CD4-positive, alpha-beta T cell treated with Interleukin-21 for 1 hour (primary cell): ENCODE data around the gene DPF3.

Experiments used
- DNase-seq: peaks from one replicate; pipeline ENCODE4 v3.0.0-alpha.2; 2020

The DPF3 gene

DNA sequence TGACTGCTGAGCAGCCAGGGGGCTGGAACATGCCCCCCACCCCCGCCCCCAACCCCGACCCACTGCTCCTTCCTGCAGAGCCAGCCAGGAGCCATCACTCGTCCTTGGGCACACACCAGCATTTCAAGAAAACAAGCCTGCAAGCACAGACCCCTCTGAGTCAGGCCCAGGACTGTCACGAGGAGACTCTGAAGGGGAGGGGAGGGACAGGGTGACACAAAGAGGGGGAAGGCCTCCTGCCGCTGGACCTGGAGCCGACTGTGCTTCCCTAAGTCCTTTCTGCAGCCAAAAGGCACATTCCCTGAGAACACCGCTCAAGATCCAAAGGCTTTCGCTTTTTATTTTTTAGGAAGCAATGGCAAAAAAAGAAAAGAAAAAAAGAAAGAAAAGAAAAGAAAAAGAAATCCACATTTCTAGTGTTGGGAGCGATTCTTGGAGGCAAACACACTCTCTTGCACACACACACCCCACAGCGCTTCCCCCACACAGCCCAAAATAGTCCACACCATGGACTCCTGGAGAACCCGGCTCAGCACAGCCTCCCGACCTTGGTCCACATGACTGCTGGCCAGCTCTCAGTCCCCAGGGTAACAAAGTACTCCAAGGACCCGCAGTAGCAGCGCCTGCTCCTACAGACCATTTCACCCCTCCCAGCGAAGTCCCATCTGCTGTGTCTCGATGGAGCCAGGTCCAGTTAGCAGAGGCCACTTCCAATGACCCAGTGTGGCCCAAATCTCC lies 101.7 kb downstream of the DPF3 start:
- DNase-seq, result no peak

DNA sequence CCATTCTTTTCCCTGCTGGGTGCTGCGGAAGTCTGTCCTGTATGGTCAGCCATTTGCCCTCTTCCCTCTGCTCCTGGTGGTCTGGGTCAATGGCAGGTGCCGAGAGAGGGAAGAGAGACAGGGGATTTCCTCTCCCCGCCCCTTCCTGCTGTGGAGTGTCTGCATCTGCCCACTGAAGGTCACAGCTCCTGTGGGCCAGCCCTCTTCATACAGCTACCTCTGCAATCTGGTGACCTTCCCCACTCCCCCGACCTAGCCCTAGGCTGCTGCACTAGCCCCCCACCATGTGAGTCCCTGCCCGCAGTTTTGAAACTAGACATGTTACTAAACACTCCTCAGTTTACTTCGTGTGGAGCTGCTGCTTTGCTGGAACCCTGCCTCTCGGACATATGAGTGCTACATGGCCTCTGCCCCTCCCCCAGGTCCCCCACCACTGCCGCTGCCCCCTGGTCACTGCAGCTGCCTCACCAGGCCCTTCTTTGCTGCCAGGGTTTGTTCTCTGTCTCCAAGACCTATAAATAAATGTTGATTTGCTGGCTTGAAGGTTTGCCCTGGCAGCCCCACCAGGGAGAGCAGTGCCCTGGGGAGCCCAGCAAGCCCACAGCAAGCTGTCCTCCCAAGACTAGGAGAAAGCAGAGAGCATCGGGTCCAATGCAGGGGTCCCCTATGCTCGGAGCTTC lies 102.9 kb downstream of the DPF3 start:
- DNase-seq, result no peak

DNA sequence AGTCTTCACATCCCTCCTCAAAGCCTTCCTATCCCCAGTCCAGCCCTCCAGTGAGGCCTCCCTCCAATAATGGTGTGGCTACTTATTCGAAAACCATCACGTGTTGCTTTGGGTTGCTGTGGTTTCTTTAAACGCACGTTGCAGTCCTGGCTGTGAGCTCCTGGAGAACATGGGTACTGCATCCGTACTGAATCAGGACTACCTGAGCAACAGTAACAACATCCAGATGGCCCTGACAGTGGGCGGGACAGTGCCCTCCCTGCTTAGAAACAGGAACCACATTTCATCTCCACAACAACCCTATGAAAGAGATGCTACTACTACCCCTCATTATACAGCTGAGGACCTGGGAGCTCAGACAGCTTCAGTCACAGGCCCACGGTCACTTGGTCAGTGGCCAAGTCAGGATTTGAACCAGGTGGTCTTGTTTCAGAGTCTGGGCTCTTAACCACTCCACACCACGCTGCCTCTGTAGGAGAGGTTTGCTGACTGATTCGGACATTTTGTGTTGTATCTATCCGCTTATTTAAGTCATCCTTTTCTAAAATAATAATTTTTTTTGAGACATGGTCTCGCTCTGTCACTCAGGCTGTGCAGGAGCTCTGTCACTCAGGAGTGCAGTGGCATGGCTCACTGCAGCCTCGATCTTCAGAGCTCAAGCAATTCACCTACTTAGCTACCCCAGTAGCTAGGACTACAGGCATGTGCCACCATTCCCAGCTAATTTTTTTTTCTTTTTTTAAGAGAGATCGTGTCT lies 104.8 kb downstream of the DPF3 start:
- DNase-seq, result no peak

DNA sequence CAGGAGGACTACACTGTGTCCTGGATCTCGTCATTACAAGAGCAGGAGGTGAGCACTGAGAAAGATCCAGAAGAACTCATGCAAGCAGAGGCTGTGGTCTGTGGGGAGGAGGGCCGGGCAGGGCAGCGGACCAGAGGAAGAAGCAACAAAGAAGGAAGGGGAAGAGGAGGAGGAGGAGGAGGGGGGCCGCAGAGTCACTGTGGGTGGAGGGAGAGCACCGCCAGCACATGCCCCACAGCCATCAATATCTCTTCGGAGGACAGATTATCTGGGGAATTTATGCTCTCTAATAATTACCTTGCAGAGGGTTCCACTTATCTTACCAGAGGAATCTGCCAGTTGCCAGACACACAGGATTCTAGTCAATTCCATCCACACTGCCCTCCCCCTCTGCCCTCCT lies 105.6 kb downstream of the DPF3 start:
- DNase-seq, result no peak

DNA sequence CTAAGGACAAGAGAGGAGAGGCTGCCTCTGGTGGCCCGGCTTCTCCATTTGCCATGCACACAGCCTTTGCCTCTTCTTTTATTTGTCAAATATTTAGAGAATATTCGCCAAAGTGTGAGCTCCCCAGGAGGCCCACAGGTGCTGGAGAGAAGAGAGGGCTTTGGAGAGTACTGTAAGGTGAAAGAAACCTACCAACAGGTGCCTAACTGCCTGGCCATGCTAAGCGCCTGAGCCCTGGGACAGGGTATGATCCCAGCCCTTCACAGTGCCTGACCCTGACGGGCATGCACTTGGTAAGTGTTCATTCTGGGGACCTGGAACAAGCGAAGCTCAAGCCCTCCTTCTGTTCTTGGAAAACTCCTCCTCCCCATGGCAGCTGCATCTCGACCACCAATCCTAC lies 106.1 kb downstream of the DPF3 start:
- DNase-seq, result no peak

DNA sequence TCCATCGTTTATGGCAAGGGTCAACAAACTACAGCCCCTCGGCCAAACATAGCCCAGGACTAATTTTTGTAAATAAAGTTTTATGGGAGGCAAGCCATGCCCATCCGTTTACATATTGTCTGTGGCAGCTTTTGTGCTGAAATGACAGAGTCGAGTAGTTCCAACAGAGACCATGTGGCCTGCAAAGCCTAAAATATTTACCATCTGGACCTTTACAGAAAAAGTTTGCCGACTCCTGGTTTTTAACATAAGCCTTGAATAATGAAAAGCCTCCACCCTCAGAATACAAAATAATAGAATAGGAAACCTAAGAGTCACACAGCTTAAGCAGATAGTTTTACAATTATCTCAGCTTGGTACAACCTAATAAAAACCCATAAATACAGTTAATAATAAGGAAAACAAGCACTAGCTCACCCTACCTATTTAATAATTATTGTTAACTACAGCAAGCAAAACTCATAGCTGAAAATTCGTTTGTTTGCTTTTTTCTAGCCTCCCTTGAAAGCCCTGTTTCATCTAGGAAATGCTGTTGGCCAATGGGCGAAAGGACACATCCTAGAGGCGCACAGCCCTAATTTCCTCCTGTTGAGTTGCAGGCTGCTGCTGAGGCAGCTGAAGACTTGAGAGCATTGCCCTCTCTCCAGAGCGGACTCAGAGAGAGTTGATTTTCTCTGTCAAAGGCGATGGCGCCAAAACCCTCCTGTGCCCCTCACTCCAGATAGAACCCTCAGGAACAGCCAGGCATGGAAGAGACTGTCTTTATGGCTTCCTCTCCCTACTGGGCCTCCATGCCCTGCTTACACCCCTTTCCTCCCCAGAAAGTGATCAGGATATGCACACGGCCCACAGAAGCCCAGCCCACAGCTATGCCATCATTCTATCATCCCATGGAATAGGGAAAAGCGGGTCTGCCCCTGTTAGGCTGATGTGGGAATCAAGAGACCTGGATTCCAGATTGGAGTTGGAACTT lies 107.2 kb downstream of the DPF3 start:
- DNase-seq, result no peak

DNA sequence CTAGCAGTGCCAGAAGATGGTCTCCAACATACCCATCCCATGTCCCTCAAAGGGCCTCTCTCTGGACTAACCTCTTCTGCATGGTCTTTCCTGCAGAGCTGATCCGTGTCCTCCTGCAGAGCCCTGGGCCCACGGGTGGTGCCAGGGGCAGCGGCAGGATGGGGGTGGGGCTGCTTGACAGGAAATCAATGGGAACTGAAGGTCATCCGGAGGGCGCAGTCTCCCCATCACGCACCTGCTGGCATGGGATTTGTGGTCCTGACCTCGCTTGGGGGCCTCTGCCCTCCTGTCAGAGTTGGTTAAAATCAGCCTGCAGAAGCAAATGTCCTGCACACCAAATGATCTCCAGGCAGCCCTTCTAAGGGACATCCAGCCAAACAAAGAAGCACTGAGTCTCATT lies 110.2 kb downstream of the DPF3 start:
- DNase-seq, result no peak

DNA sequence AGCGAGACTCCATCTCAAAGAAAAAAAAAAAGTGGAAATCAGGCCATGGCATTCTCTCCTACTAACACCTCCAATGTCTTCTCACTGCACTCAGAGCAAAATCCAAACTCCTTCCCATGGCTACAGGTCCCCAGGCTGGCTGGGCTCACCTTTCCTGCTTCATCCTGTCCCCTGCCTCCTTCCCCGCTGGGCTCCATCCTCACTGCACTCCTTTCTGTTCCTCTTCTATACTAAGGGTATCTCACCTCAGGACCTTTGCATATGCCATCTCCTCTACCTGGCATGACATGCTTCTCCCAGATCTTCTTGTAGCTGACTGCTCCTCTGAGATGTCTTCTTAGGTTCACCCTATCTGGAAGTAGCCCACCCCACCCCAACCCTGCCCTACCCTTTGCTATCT lies 111.1 kb downstream of the DPF3 start:
- no peak for DNase-seq

DNA sequence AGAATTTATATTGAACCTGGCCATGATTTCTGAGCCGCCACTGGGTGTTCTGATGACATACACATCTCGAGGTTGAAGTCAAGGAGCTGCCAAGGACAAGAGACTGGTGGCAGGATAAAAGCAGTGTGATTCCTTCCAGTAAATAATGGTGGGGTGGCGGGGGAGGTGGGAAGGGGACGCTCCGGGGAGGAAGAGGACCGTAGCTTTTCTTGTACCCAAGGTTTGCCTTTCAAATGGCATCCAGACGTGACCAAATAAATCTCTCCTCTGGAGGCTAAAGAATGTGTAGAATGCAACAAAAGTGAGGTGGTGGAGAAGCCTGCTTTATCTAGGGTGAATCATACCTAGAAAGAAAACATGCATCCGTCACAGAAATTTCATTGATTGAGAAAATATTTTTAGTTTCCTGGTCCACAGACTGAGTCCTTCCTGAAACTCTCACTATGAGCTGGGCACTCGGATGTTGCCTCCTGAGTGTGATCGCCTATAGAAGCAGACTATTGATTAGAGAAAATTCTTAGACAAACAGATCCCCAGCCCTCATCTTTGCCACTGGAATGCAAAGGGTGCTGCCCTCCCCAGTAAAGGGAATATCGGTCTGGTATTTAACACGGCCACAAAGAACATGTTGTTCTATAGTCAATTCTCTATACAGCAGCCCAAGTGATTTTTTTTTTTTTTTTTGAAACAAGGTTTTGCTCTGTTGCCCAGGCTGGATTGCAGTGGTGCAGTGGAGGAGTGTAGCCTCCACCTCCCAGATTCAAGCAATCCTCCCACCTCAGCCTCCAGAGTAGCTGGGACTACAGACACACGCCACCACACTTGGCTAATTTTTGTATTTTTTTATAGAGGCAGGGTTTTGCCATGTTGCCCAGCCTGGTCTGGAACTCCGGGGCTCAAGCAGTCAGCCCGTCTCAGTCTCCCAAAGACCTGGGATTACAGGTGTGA lies 112.1 kb downstream of the DPF3 start:
- no peak for DNase-seq

DNA sequence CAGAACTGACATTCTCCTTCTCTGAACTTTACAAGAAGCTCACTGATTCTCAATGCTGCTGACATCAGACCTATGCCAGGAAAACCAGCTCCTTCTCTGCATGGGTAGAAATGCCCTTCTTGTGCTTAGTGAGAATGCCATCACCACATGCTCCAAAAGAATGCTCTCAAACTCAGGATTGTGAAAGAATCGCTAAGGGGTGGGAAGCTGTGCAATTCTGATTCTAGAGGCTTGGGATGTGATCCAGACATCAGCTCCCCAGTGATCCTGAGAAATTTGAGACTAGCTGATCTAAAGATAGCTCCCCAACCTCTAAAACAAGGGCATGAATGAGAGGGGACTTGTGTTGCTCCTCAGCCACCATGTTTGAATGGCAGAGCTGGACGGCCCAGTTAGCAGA lies 113.2 kb downstream of the DPF3 start:
- DNase-seq, result no peak

DNA sequence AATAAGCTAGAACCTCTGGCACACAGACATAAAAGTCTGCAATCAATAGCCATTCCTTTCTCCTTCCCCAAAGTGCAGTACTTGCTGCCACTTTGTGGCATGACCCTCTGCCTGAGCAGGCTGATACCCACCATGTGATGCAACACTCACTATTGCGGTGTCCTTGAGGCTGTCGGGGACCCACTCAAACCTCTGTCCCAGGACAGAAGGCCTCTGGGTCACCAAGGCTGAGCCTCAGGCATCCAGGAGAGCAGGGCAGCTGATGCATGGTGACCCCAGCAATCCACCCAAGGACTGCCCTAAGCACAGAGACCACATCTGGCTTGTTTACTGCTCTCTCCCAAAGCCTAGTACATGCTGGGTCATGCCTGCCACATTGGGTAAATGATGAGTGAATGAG lies 114.2 kb downstream of the DPF3 start:
- DNase-seq, result no peak

DNA sequence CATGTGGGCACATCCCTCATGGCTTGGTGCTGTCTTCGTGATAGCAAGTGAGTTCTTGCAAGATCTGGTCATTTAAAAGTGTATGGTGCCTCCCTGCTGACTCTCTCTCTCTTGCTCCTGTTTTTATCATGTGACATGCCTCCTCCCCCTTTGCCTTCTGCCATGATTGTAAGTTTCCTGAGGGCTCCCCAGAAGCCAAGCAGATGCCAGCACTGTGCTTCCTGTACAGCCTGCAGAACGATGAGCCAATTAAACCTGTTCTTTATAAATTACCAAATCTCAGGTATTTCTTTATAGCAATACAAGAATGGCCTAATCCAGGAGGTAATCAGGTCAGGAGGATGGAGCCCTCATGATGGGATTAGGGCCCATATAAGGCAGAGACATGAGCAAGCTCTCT lies 116.3 kb downstream of the DPF3 start:
- no peak for DNase-seq

DNA sequence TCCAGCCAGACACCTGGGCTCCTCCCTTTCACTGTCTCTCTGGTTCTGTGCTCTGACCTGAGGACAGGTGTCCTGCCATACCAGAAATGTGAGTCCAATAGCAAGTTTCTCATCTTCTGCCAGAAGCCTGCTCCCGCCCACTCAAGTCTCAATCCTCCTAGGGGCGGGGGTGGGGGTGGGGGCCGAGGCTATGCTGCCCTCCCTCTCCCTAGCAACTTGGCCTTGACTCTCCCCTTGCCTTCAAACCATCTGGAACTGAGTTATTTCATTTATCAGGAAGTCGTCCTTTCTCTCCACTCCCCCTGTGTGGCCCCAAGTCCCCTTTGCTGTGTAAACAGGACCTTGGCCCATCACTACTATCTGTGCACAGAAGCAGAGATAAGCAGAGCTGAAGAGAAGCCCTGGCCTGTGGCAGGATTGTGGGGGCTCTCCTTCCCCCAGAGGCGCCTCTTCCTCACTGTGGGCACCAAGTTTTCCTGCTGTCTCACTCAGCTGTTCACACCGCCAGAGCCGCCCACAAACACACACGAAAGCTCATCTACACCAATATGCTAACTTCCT lies 117.1 kb downstream of the DPF3 start:
- DNase-seq, result no peak

DNA sequence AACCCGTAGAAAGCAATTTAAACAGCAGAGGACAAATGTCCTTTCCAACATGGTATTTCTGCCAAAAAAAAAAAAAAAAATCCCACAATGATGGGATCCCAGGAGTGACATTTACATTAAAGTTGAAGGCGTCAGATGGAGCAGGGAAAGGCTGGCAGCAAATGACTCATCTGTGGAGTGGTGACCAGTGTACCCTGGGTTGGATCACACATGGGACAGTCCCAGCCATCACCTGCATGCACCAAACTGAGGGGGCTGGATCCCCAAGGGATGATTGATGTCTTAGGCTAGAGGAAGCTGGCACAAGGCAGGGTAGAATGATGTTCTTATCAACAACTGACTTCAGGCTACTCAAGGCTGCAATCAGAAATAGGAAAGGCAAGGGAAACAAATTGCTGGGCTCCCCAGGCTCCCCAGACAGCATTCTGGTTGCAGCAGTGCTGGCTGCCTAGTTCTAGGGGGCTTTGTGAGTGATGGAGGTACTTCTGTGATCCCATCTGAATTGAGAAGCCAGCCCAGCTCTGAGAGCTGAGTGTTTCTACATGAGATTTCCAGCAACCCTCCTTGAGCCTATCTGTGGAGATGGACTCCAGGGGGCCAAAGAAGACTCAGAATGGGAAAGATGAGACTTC lies 117.9 kb downstream of the DPF3 start:
- DNase-seq, result no peak

DNA sequence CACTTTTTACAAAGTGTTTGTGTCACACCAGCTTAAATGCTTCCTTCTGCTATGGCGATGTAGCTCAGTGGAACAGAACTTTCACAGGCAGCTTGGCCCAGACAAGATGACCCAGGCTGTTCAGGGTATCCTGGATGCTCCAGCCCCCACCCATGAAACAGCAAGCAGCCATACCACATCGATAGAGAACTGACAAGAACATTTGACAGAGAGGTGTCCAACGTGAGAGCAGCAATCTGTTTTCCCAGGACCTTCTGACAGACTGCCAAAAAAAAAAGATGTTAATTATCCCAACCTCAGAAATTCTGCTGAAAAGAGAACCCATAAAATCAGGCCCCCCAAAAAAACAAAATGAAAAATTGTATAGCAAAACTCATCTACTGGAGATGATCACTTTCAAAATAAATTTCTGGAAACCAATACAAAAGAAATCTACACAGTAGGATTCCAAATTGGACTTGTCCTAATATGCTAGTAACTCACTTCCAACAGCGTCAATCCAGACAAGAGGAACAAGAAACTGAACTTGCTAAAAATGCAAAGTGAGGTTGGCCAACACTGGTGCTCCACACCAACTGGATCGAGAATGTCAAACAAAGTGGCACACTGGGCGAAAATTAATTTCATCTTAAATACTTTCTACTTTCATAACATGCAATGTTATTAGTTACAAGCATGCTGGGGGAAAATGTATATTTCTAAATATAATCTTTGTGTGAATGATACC lies 118.8 kb downstream of the DPF3 start:
- DNase-seq, result no peak

DNA sequence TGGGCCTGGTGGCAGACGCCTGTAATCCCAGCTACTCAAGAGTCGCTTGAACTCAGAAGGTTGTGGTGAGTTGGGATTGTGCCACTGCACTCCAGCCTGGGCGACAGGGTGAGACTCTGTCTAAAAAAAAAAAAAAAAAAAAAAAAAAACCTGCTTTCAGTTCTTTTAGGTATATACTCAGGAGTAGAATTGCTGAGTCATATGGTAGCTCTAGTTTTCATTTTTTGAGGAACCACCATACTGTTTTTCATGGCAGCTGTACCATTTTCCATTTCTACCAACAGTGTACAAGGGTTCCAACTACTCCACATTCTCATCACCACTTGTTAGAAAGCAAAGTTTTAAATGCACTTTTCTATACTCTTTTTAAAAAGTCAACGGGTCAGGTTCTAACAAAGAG lies 119.8 kb downstream of the DPF3 start:
- no peak for DNase-seq

DNA sequence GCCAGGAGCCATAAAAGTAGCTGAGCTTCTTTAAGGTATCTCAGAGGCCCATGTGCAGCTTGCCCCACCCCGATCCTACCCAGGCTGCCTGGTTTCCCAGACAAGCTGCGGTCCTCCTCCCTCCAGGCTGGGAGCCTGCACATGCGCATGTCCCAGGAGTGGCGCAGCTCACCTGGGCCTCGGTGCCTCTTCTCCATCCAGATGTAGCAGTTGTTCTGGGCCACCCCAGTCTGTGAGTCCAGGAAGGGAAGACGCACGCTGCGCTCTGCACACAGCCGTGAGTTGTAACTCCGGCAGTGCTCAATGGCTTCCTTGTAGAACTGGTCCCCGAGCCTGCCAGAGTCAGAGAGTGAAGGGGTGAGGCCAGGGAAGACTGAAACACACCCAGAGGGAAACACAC lies 122.3 kb downstream of the DPF3 start:
- no peak for DNase-seq

DNA sequence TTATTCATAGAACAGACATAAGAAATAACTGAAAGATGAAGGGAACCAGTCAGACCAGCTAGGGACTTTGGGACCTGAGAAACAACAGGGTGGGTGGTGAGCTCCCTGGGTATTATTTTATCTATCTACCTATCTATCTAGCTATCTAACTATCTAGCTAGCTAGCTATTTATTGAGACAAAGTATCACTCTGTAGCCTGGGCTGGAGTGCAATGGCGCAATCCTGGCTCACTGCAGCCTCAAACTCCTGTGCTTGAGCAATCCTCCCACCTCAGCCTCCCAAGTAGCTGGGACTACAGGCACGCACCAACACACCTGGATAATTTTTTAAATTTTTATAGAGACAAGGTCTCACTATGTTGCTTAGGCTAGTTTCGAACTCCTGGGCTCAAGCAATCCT lies 127.6 kb downstream of the DPF3 start:
- DNase-seq, result no peak

DNA sequence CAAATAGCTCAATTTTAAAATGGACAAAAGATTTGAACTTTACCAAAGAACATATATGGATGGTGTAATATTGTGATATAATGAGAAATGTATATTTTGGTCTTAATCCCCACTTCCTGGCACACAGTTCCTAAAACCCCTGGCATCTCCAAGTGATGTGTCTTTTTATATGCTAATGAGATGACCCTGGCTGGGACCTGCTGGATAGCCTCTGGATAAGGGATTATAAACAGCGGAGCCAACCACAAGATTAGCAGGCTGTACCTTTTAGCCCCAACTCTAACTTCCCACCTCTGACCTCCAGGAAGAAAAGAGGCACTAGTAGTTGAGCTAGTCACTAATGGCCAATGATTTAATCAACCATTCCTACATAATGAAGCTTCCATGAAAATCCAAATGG lies 130.0 kb downstream of the DPF3 start:
- DNase-seq, result no peak

DNA sequence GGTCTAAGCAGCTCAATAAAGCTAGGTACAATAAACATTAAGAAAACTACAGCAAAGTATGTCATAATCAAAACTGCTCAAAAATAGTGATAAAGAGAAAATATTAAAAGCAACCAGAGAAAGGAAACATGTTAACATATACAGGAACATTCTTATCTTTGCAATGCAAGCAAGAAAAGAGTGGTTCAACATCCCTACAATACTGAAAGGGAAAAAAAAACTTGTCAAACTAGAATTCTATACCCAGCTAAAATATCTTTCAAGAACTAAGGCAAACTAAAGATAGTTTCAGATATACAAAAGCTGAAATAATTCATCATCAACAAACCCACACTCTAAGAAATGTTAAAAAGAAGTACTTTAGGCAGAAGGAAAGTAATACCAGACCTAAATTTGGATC lies 134.2 kb downstream of the DPF3 start:
- DNase-seq, result no peak
